GM12873 (cell line): ENCODE results near the gene TMEM178B.
A peak's percentile ranks its signal among the peaks of the same experiment; 100 is the strongest.

Experiments
- TF ChIP-seq, protein P1 (sequence below): IDR thresholded peaks from 2 replicates; pipeline ENCODE4 v1.5.1; 2012; ENCODE audit warnings: low read depth, mild to moderate bottlenecking, moderate library complexity, low read length, control low read depth; ENCODE audit not compliant: insufficient read depth; ENCODE audit errors: missing control alignments

Gene TMEM178B

DNA sequence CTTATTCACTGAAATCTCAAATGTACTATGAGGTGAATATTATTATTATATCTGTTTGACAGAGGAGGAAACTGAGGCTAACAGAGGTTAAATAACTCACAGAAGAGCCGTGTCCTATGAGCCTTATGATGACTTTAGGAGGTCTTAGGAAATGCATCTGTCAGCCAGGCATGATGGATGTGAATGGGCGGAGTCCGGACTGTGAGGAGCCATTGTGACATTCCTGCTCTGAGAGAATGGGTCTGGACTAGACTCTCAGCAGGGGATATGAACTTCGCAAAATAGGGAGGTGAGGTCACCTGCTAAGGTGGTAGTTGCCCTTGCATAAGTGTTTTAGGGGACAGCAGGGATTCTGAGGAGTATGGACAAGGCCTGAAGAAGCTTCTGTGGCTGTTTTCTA lies 153.6 kb downstream of the TMEM178B start:
- TF ChIP-seq, protein P1, sequence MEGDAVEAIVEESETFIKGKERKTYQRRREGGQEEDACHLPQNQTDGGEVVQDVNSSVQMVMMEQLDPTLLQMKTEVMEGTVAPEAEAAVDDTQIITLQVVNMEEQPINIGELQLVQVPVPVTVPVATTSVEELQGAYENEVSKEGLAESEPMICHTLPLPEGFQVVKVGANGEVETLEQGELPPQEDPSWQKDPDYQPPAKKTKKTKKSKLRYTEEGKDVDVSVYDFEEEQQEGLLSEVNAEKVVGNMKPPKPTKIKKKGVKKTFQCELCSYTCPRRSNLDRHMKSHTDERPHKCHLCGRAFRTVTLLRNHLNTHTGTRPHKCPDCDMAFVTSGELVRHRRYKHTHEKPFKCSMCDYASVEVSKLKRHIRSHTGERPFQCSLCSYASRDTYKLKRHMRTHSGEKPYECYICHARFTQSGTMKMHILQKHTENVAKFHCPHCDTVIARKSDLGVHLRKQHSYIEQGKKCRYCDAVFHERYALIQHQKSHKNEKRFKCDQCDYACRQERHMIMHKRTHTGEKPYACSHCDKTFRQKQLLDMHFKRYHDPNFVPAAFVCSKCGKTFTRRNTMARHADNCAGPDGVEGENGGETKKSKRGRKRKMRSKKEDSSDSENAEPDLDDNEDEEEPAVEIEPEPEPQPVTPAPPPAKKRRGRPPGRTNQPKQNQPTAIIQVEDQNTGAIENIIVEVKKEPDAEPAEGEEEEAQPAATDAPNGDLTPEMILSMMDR = no peak

DNA sequence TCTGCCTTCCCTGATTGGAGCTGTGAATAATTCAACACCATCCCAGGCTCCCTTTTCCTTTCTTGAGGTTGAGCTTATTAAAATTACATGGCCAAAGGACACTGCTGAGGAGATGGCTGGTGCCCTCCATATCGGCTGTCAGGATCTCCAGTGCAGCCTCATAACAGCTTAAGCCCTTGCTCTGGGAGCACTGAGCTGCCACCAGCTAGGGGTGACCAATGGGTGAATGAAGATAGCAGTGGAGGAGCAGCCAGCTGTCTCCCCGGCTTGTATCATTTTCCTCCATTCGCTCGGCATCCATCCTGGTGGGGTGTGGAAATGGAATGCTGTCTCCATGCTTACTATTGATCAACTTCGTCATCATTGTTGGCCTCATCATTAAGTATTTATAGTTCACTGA lies 154.6 kb downstream of the TMEM178B start:
- TF ChIP-seq, protein P1 = no peak

DNA sequence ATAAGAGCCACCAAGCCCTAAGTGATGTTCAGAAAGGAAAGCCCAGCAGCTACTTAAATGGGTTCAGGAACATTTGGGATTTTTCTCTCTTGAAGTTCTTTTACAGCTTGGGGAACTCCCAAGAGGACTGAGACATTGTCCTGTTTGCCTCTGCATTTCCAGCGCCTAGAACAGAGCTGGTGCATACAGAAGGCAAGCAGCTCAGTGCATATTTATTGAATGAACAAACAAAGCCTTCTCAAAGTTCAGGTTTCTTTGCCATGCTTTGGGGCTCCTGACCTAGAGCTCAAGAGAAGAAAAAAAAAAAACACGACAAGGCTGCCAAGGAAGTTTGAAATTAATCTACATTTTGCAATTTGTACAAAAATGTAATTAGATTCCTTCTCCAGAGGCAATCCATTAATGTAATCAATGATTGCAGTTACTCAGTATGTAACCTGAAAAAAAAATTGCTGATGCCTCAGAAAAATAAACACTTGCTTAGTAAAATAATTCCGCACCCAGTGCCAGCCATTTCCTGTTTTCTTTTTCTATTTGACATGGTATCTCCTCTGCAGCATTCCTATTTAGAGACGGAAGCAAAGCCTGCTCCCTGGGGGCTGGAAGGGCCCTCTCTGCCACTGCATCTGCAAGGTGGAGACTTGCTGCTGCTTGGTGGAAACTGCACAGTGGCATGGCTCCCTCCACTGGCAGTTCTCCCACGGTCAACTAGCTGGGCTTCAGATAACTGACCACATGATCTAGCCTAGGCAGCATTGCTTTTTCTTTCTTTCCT lies 157.3 kb downstream of the TMEM178B start:
- TF ChIP-seq, protein P1 = peak; percentile 24

DNA sequence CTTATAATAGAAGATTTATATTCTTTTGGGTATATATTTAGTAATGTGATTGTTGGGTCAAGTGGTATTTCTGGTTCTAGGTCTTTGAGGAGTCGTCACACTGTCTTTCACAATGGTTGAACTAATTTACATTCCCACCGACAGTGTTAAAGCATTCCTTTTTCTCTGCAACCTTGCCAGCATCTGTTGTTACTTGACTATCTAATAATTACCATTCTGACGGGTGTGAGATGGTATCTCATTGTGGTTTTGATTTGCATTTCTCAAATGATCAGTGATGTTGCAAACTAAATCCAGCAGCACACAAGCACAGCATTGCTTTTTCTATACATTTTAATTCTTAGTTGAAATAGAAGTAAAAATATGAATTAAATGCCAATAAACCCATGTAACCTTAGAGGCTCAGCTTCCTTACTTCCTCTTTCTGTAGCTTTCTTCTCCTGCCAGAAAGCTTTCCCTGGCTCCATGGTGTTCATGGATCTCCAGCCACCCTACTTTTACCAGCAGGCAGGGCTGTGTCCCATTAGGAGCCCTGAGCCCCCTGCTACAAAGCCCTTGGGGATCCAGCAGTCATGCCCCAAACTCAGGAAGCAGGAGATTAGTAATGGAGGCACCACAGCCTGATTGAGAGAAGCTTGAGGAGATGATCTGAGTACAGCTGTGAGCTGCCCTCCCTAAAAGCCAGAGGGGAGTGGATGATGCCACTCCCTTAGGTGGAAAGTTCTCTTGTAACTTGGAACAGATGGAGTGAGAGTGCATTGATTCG lies 158.6 kb downstream of the TMEM178B start:
- TF ChIP-seq, protein P1 = no peak

DNA sequence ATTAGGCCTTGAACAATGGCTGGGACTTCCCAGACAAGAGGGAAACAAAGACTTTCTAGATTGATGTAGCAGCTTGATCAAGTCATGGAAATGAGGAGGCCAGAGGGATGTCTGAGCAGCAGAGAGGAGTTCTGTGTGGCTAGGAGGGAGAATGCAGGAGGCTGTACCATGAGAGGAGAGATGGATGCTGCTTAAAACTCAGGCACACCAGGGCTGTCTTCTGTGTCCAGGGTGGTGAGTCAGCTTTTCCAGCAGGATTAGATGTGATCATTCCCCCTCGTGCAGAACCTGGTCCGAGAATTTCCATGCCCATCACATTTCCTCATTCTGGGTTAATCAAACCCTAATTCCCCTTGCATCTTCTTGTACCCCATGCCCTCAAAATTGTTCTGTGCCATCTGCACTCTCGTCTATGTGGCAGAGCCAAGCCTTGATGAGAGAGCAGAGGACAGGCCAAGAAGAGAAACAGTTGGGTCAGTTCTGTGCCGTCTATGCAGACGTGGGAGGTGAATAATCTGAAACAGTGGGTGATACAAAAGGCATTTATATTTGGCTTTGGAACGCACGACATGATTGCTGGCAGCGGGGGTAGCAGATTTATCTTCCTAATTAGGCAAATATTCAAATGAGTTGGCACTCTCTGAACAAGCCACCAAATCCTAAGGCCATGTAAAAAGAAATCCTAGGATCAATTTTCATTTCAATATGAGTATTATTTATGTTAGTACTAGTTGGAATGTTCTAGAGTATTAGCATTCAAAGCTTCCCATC lies 160.7 kb downstream of the TMEM178B start:
- TF ChIP-seq, protein P1 = no peak

DNA sequence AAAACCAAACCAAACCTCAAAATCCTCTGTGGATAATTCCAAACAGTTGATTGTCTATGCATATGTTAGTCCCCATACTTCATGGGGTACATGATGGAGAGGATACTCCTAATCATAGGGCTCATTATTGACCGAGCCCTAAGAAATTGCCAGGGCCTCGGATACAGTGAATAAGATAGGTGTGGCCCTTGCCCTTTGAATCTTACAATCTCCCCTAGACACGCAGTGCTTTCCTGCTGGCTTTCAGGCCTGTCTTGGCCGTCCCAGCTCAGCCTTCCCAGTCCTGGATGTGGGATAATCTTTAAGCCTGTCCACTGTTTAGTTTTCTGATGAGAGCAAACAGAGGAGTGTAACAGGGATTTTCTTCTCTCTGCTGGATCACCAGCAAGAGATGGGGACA lies 161.8 kb downstream of the TMEM178B start:
- TF ChIP-seq, protein P1 = no peak

DNA sequence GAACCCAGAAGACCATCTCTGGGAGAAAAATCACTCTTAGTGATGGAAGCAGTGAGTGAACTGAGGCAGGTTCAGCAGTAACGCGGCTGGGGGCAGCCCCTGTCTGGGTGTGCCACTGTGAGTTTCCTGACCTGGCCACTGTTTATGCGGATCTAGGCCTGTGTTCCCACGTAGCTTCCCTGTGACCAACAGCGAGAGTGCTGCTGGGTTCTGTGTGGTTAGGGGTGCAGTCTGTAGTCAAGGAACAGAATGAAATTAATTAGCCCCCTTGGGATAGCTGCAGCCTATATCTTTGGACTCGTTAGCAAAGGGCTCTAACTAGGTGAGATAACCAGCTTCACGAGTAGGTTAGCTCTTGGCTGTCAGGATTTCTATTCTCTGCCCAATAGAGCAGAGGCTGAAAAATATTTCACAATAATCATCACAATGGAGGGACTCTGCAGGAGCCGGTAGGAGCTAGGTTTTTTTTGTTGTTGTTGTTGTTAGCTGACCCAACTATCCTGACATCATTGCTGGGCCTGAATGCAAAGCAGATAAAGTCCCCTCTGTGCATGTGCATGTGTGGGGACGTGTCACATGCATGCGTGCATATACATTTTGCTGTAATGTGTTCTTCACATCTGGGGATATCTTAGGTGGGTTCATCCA lies 164.9 kb downstream of the TMEM178B start:
- TF ChIP-seq, protein P1 = no peak
